SIG-M5 treated with dmso at 0.1 percent for 504 hours (cell line): Measurements from ENCODE around the gene INTU.

Experiments
- DNase-seq: peaks from one replicate; lab custom pipeline; 2025; ENCODE audit not compliant: unreplicated experiment; lab: John Stamatoyannopoulos, UW

The INTU gene

GRCh38 chr4:127741247-127741646, 108.5 kb downstream of the INTU start:
- no peak for DNase-seq

- no peak for DNase-seq
Measured at GRCh38 chr4:127747883-127748282, 115.1 kb downstream of the INTU start.

- DNase-seq = no peak
Measured at GRCh38 chr4:127748957-127749356, 116.2 kb downstream of the INTU start.

- DNase-seq = no peak
Measured at GRCh38 chr4:127756906-127757305, 124.1 kb downstream of the INTU start.

- peak; percentile 15 for DNase-seq
Measured at GRCh38 chr4:127759228-127759820, 126.6 kb downstream of the INTU start.

- no peak for DNase-seq
Measured at GRCh38 chr4:127759893-127760292, 127.1 kb downstream of the INTU start.

GRCh38 chr4:127771535-127772275, 138.9 kb downstream of the INTU start:
- DNase-seq = no peak

- DNase-seq = no peak
Measured at GRCh38 chr4:127772769-127773671, 140.3 kb downstream of the INTU start.

- no peak for DNase-seq
Measured at GRCh38 chr4:127775843-127776242, 143.1 kb downstream of the INTU start.
